Chondrocyte (in vitro differentiated cells): ENCODE measurements around the gene UBXN10. TPM values are rescaled to one million over a fixed set of nuclear protein-coding genes. Genes with fewer than 3 reads are reported as not detected.
A peak's percentile ranks its signal among the peaks of the same experiment; 100 is the strongest.

Experiments used
- DNase-seq: peaks from one replicate; pipeline ENCODE4 v3.0.0; 2021; ENCODE audit warnings: mixed read lengths, low spot score
- H3K27ac Mint-ChIP-seq: one replicate; pipeline ENCODE4 v1.8.0; 2021; ENCODE audit warnings: mild to moderate bottlenecking, moderate library complexity, mixed read lengths; ENCODE audit not compliant: unreplicated experiment
- H3K27me3 Mint-ChIP-seq: 2 replicates; pipeline ENCODE4 v1.8.0; 2021; ENCODE audit warnings: low read depth, mixed read lengths
- H3K36me3 Mint-ChIP-seq: 2 replicates; pipeline ENCODE4 v1.8.0; 2021; ENCODE audit warnings: low read depth, mixed read lengths
- H3K4me1 Mint-ChIP-seq: 2 replicates; pipeline ENCODE4 v1.8.0; 2021; ENCODE audit warnings: low read depth, mild to moderate bottlenecking, mixed read lengths
- H3K4me3 Mint-ChIP-seq: one replicate; pipeline ENCODE4 v1.8.0; 2021; ENCODE audit warnings: mild to moderate bottlenecking, moderate library complexity, mixed read lengths; ENCODE audit not compliant: unreplicated experiment
- H3K9me3 Mint-ChIP-seq: 2 replicates; pipeline ENCODE4 v1.8.0; 2021; ENCODE audit warnings: low read depth, mixed read lengths
- CTCF ChIP-seq: fragments of 200-600 bp; sonication (generic); IDR thresholded peaks from 2 replicates; pipeline ENCODE4 v1.5.0; 2021; ENCODE audit warnings: antibody characterized with exemption, mild to moderate bottlenecking, moderate library complexity
- total RNA-seq: library from RNA; stranded (reverse); gene quantifications from 3 replicates; pipeline ENCODE4 v1.2.1, GENCODE V29; 2021

Gene UBXN10
- total RNA-seq, 1 donor from 2014 or later: not detected

- H3K4me1 Mint-ChIP-seq: no peaks in the 10 kb centered on the region
- DNase-seq: no peak
- H3K27me3 Mint-ChIP-seq: peaks cover 58% of the 10 kb centered on the region
- no peak overlapping the region for H3K27ac Mint-ChIP-seq
- H3K9me3 Mint-ChIP-seq: no peaks in the 10 kb centered on the region
- peak; percentile 74 for TF ChIP-seq CTCF
- H3K36me3 Mint-ChIP-seq: no peaks in the 10 kb centered on the region
- no peak overlapping the region for H3K4me3 Mint-ChIP-seq
These were observed 47.5 kb downstream of the UBXN10 start for GRCh38 chr1:20233394-20233793.

GRCh38 chr1:20233866-20234265 is 48.0 kb downstream of the UBXN10 start:
- no peak for DNase-seq
- Mint-ChIP-seq H3K9me3 (no peaks in the 10 kb centered on the region), H3K4me3 (no peak overlapping the region), H3K4me1 (no peaks in the 10 kb centered on the region), H3K27ac (no peak overlapping the region), H3K36me3 (no peaks in the 10 kb centered on the region), H3K27me3 (peaks cover 54% of the 10 kb centered on the region)
- no peak for TF ChIP-seq CTCF

- H3K4me1 Mint-ChIP-seq: no peaks in the 10 kb centered on the region
- H3K27ac Mint-ChIP-seq: no peak overlapping the region
- peaks cover 52% of the 10 kb centered on the region for H3K27me3 Mint-ChIP-seq
- no peaks in the 10 kb centered on the region for H3K9me3 Mint-ChIP-seq
- no peak for TF ChIP-seq CTCF
- no peak overlapping the region for H3K4me3 Mint-ChIP-seq
- H3K36me3 Mint-ChIP-seq: no peaks in the 10 kb centered on the region
- no peak for DNase-seq
These were observed 49.1 kb downstream of the UBXN10 start for GRCh38 chr1:20234788-20235535.

- Mint-ChIP-seq H3K4me1 (no peaks in the 10 kb centered on the region), H3K27ac (no peak overlapping the region)
These were observed 51.8 kb downstream of the UBXN10 start for GRCh38 chr1:20237646-20238045.

GRCh38 chr1:20240012-20240411 is 54.1 kb downstream of the UBXN10 start:
- no peaks in the 10 kb centered on the region for H3K36me3 Mint-ChIP-seq
- TF ChIP-seq CTCF: no peak
- no peak overlapping the region for H3K27ac Mint-ChIP-seq
- no peaks in the 10 kb centered on the region for H3K9me3 Mint-ChIP-seq
- peaks cover 48% of the 10 kb centered on the region for H3K27me3 Mint-ChIP-seq
- no peak overlapping the region for H3K4me3 Mint-ChIP-seq
- DNase-seq: no peak
- H3K4me1 Mint-ChIP-seq: no peaks in the 10 kb centered on the region

More at GRCh38 chr1:20237646-20238045, 51.8 kb downstream of the UBXN10 start:
- no peak for DNase-seq
- Mint-ChIP-seq H3K27me3 (peaks cover 65% of the 10 kb centered on the region), H3K4me3 (no peak overlapping the region), H3K9me3 (no peaks in the 10 kb centered on the region), H3K36me3 (no peaks in the 10 kb centered on the region)
- no peak for TF ChIP-seq CTCF
